GM19455 (cell line): Measurements from ENCODE around the gene NDP.

Experiments used
- ATAC-seq: cut with Tn5 transposase; IDR thresholded peaks from one replicate; pipeline ENCODE4 v1.9.1; 2021; ENCODE audit not compliant: unreplicated experiment

NDP gene

GRCh38 chrX:43973249-43974099 lies at the start of gene NDP:
Gene NDP (minus strand): TSS chrX:43973390. CDS start chrX:43958645, 14,745 bp downstream.
- no peak for ATAC-seq

- no peak for ATAC-seq
These were observed 49.8 kb upstream of the NDP start for GRCh38 chrX:44022964-44023363.

- no peak for ATAC-seq
These were observed 47.5 kb upstream of the NDP start for GRCh38 chrX:44020693-44021092.

- ATAC-seq = no peak
These were observed 46.7 kb upstream of the NDP start for GRCh38 chrX:44019911-44020310.

- no peak for ATAC-seq
These were observed 44.5 kb upstream of the NDP start for GRCh38 chrX:44017676-44018075.

GRCh38 chrX:44016906-44017305 lies 43.7 kb upstream of the NDP start:
- no peak for ATAC-seq

- no peak for ATAC-seq
These were observed 39.4 kb upstream of the NDP start for GRCh38 chrX:44012484-44013096.

- no peak for ATAC-seq
These were observed 38.3 kb upstream of the NDP start for GRCh38 chrX:44011506-44011905.

- no peak for ATAC-seq
These were observed 37.4 kb upstream of the NDP start for GRCh38 chrX:44010626-44011025.

- no peak for ATAC-seq
These were observed 32.9 kb upstream of the NDP start for GRCh38 chrX:44006081-44006480.

GRCh38 chrX:44003975-44004374 lies 30.8 kb upstream of the NDP start:
- ATAC-seq = no peak

GRCh38 chrX:44002567-44002966 lies 29.4 kb upstream of the NDP start:
- no peak for ATAC-seq

GRCh38 chrX:43998374-43998773 lies 25.2 kb upstream of the NDP start:
- ATAC-seq = no peak

- ATAC-seq = no peak
These were observed 23.3 kb upstream of the NDP start for GRCh38 chrX:43996491-43996890.

GRCh38 chrX:43986083-43986482 lies 12.9 kb upstream of the NDP start:
- ATAC-seq = no peak

GRCh38 chrX:43985511-43985910 lies 12.3 kb upstream of the NDP start:
- no peak for ATAC-seq

GRCh38 chrX:43978226-43978625 lies 5.0 kb upstream of the NDP start:
- no peak for ATAC-seq

- ATAC-seq = no peak
These were observed 3.0 kb upstream of the NDP start for GRCh38 chrX:43976205-43976604.

- no peak for ATAC-seq
These were observed 2.6 kb upstream of the NDP start for GRCh38 chrX:43975796-43976195.

GRCh38 chrX:43974741-43975465 lies 1.7 kb upstream of the NDP start:
- no peak for ATAC-seq

- no peak for ATAC-seq
These were observed 898 bp upstream of the NDP start for GRCh38 chrX:43974100-43974475.
